GM19240 (cell line): ENCODE data around the gene HSD17B7.
"Not testable (repeated sequence)": the region's sequence is repeated elsewhere in the genome, so short reads cannot be mapped to it uniquely, and the experiment has no call there.

Experiments
- DNase-seq: peaks from one replicate; pipeline ENCODE4 v3.0.0; 2011; ENCODE audit warnings: low spot score; ENCODE audit not compliant: insufficient read length

Gene HSD17B7

GRCh38 chr1:162790303-162790984 lies at the start of gene HSD17B7:
HSD17B7 (plus strand) TSS chr1:162790702; CDS start chr1:162790801, 99 bp downstream.
- not testable (repeated sequence) for DNase-seq

- no peak for DNase-seq
Observed at GRCh38 chr1:162740755-162741154, 49.7 kb upstream of the HSD17B7 start.

DNA sequence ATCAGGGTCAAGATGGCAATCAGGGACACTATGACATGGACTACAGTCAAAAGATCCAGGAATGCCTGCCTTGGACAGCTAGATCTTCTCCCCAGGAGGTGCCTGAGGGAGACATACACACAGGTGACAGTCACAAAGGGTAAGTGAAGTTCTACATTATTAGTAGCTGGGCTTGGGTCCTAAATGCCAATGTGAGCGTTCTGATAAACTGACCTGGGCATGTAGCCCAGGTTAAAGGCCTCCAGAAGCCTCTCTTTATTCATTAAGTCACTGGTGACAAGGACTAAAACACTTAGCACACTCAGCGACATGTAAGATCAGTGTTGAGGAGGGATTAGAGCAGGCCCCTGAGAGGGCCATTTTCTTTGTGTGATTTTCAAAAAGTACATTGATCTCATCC lies 48.9 kb upstream of the HSD17B7 start:
- no peak for DNase-seq

- not testable (repeated sequence) for DNase-seq
Observed at GRCh38 chr1:162746264-162746942, 44.1 kb upstream of the HSD17B7 start.

- DNase-seq, result no peak
Observed at GRCh38 chr1:162753001-162753658, 37.4 kb upstream of the HSD17B7 start.

DNA sequence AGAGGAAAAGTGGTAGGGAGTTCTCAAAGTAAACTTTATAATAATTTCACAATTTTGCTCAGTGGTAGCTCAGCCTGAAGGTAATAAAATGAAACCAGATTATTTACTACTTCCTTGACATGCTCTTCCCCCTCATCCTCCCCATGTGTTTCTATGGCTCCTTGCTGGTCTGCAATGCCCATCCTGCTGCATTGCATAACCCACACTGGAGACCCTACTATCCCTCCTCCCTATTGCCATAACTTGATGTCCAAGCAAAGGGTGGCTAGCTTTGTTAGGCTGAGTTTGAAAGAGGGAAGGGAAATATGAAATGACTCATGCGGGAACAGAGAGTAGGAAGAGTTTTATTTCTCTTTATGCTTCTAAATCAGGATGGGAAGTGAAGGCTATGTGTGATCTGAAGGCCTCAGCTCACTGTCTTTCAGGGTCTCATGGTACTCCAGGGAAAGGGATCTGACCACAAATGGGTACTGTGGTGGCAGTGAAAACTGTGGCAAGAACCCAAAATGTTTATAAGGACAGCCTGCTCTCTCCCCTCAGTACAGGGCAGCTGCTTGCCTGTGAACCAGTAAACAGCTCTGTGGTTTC lies 36.4 kb upstream of the HSD17B7 start:
- DNase-seq, result no peak

- no peak for DNase-seq
Observed at GRCh38 chr1:162755306-162755705, 35.2 kb upstream of the HSD17B7 start.

DNA sequence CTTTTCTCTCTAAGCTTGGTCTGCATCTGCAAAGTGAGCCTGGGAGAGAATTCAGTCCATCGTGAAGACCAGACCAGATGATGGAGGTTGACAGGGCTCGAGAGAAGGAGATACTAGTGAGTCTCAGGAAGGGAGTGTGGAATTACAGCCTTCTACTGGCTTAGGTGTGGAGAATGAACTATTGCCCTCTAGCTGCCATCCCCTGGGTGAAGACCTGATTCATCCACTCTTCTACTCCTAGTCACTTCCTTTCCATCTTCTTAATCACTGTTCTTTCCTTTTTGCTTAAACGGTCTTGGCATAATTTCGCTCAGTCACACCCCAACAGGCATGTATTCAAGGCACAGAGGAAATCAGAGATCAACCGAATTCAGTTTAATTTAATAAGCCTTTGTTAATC lies 34.0 kb upstream of the HSD17B7 start:
- DNase-seq, result no peak

GRCh38 chr1:162757476-162757875 lies 33.0 kb upstream of the HSD17B7 start:
- no peak for DNase-seq

DNA sequence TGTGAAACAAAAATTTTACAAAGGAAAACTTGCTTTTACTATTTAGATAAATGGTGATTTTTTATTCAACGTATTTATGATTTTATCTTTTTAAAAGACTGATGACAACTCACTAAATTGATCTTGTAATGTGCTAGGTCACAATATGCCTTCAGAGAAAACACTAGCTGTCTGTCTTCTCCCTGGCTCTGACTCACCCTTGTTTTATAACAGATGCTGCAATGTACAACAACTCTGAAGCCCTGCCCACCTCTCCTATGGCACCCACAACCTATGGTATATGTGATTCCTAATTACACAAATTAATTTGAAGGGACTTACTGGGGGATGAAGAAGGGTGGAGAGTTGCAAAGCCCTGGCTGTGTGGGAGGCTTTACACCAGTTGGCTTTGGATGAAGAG lies 24.7 kb upstream of the HSD17B7 start:
- no peak for DNase-seq

- DNase-seq, result no peak
Observed at GRCh38 chr1:162772571-162773154, 17.8 kb upstream of the HSD17B7 start.

GRCh38 chr1:162774007-162774406 lies 16.5 kb upstream of the HSD17B7 start:
- DNase-seq, result no peak

- no peak for DNase-seq
Observed at GRCh38 chr1:162779043-162779442, 11.5 kb upstream of the HSD17B7 start.

DNA sequence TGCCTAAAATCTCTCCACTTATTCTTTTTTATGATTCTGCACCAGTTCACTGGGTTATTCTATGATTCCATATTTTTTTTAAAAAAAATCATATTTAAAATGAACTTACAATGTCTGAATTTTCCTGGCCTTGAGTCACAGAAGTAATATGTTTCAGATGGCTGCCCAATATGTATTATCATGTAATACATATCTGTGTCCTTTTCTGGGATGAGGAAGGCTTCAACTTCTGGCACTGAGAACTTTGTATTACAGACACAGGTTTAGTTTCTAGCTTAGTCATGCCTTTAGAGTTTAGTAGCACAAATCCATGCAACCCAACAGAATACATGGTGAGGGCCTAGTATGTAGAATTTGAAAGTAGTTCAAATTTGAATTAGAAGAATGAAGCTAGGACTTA lies 7.8 kb upstream of the HSD17B7 start:
- DNase-seq, result no peak

GRCh38 chr1:162784926-162785325 lies 5.6 kb upstream of the HSD17B7 start:
- DNase-seq, result not testable (repeated sequence)

DNA sequence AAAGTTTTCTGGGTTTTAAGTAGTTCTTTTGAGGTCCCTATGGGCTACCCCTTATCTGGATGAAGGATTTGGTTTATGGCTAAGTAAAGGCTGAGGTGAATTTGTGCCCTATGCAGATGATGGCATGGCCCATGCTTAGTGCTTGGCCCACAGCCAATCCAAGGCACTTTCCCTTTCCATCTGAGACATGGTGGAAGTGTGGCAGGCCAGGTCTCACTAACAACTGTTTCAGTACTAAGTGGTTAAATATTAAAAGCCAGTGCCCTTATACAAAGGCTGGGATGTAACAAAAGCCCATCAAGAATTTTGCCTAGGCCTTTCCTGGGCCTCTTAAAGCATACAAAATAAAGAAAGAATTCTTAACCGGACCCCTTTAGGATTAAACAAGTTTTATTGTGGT lies 1.7 kb upstream of the HSD17B7 start:
- not testable (repeated sequence) for DNase-seq

DNA sequence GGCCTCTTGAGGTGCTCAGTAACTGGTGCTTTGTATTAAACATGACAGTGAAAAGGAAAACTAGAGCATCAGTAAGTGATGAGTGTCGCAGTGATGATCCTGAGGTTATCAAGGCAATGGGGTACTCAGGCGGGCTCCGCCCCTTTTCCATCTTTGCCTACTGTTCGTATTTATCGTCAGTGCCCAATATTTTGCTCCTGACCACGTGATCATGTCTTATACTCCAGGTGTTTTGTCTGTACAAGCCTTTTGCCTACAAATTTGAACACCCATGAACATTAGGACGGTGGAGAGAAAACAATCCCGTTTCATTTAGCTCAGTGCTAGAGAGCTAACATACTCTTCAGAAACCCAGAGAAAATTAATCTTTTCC lies 469 bp downstream of the HSD17B7 start:
- not testable (repeated sequence) for DNase-seq

- DNase-seq, result not testable (repeated sequence)
Observed at GRCh38 chr1:162794284-162794683, 3.8 kb downstream of the HSD17B7 start.

DNA sequence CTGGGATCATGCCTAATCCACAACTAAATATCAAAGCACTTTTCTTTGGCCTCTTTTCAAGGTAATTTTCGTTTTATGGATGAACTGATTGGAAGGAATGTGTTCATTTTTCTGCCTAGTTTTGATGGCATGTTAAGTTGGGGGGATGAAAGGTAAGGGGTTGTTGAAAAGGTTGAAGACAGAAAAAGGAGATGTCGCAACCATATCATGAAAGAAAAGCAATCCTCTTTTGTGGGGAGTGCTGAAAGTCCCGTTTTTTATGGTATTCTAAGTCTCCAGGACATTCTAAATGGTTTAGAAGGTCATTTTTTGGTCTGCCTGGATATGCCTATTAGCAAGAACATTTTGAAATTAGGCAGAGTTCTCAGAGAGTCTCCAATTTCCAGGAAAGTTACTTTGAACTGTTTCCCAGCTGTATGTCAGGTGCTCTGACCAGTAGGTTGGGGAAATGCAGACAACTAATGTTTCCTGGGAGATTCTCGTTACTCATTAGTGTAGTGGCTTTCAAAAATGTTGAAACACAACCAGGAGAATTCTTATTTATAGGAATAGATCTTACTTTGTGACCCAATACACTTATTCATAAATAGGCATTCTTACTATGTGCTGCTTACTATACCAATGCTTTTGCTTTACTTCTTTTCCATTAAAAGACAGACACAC lies 6.2 kb downstream of the HSD17B7 start:
- DNase-seq, result not testable (repeated sequence)

GRCh38 chr1:162799995-162800830 lies 9.7 kb downstream of the HSD17B7 start:
- DNase-seq, result not testable (repeated sequence)
